Kidney (tissue), 14 donors: Measurements from ENCODE around the gene SH3PXD2A. TPM values are rescaled to one million over a fixed set of nuclear protein-coding genes. Genes with fewer than 3 reads are reported as not detected.
"Not testable (repeated sequence)": the region's sequence is repeated elsewhere in the genome, so short reads cannot be mapped to it uniquely, and the experiment has no call there.

Experiments used
- DNase-seq, 5 donors: peaks; one replicate each; pipeline ENCODE4 v3.0.0-alpha.2; 2013 to 2020
- FAIRE-seq: peaks from 2 replicates; lab custom pipeline; 2012; peaks lifted over from hg19 to GRCh38; lab: Jason Lieb, UNC
- H3K27ac ChIP-seq, 2 donors: one replicate each; pipeline ENCODE4 v1.7.0; 2013; ENCODE audit warnings: low read depth in 2 of 2, low read length in 2 of 2, inconsistent platforms in 1 of 2
- H3K27me3 ChIP-seq: one replicate; pipeline ENCODE4 v1.7.1; 2013; ENCODE audit warnings: low read length, inconsistent platforms; ENCODE audit not compliant: control insufficient read depth, insufficient read depth
- H3K36me3 ChIP-seq, 3 donors: one replicate each; pipeline versions ENCODE4 v1.7.0 to v1.7.1; 2013; ENCODE audit warnings: low read length in 3 of 3, control low read depth in 1 of 3, inconsistent platforms in 1 of 3; ENCODE audit not compliant: insufficient read depth in 3 of 3, control insufficient read depth in 2 of 3
- H3K4me1 ChIP-seq, 3 donors: one replicate each; pipeline versions ENCODE4 v1.7.0 to v1.7.1; 2013; ENCODE audit warnings: low read length in 3 of 3, inconsistent platforms in 1 of 3, low read depth in 1 of 3; ENCODE audit not compliant: control insufficient read depth in 2 of 3, insufficient read depth in 2 of 3
- H3K4me3 ChIP-seq, 3 donors: one replicate each; pipeline versions ENCODE4 v1.7.0 to v1.8.1; 2013; ENCODE audit warnings: low read length in 3 of 3, control low read depth in 1 of 3, inconsistent platforms in 1 of 3
- H3K9ac ChIP-seq, 3 donors: one replicate each; pipeline versions ENCODE4 v1.7.0 to v1.7.1; 2013; ENCODE audit warnings: low read length in 3 of 3, control low read depth in 1 of 3, inconsistent platforms in 1 of 3
- H3K9me3 ChIP-seq, 3 donors: one replicate each; pipeline versions ENCODE4 v1.7.0 to v1.7.1; 2013; ENCODE audit warnings: low read length in 3 of 3, control low read depth in 1 of 3, inconsistent platforms in 1 of 3; ENCODE audit not compliant: control insufficient read depth in 2 of 3, insufficient read depth in 1 of 3
- CTCF ChIP-seq: IDR thresholded peaks from 3 replicates; pipeline ENCODE4 v1.5.1; 2012; ENCODE audit warnings: mild to moderate bottlenecking, moderate library complexity, borderline replicate concordance; ENCODE audit not compliant: insufficient read depth; ENCODE audit errors: extremely low read depth
- intact Hi-C: fragments of 100-400 bp; cut with DNase I; formaldehyde crosslinking; loops from one replicate; pipeline ENCODE4 v1.11.1; 2022
- polyA plus RNA-seq: library from polyadenylated mRNA; stranded (reverse); fragments of 350-450 nt; fragmentation: Illumina TruSeq; extraction: RNeasy Lipid Tissue Mini Kit (QIAGEN cat#74804); gene quantifications from one replicate; pipeline ENCODE4 v1.2.3, GENCODE V29; 2014; ENCODE audit warnings: low read depth, low replicate concordance; ENCODE audit not compliant: insufficient read depth
- total RNA-seq: library from RNA; stranded (reverse); fragmentation: NEBNext Ultra II Directional; extraction: Animal tissue kit (Norgen Biotek cat#: 25700); gene quantifications from one replicate; pipeline ENCODE4 v1.2.1, GENCODE V29; 2021
- donor health status: control.
- donor health status: control.
- donor health status: control.
- donor health status: control.
- donor health status: control.
- donor health status: DM: yes; HTN: yes; CAD: no.
- donor health status: Normal renal cell carcinoma (clear cell type).

The SH3PXD2A gene
- total and polyA plus RNA-seq, 2 donors from 2014 or later, result 2.4 to 20.1 TPM

GRCh38 chr10:103637011-103637410 lies 218.4 kb downstream of the SH3PXD2A start:
- DNase-seq, result peak in 1 of 5 donors; percentile 35
- no peak for TF ChIP-seq CTCF
- no peak overlapping the region for H3K4me3 ChIP-seq
- intact Hi-C loops, result no loop called here
- H3K4me1 ChIP-seq, result peaks cover 0 to 11% (median 0%) of the 10 kb centered on the region in 3 donors
- H3K36me3 ChIP-seq, result peaks cover 0 to 4% (median 0%) of the 10 kb centered on the region in 3 donors
- no peaks in the 10 kb centered on the region for H3K27me3 ChIP-seq
- H3K27ac ChIP-seq, result no peak overlapping the region
- no peak for FAIRE-seq
- no peaks in the 10 kb centered on the region for H3K9me3 ChIP-seq
- no peak overlapping the region for H3K9ac ChIP-seq

- Histone ChIP-seq H3K27me3 (no peaks in the 10 kb centered on the region), H3K9ac (no peak overlapping the region), H3K4me1 (peaks cover 0 to 11% (median 0%) of the 10 kb centered on the region in 3 donors), H3K4me3 (no peak overlapping the region), H3K36me3 (peaks cover 0 to 4% (median 0%) of the 10 kb centered on the region in 3 donors), H3K9me3 (no peaks in the 10 kb centered on the region), H3K27ac (no peak overlapping the region)
- DNase-seq (peak in 3 of 5 donors; percentile 19 to 81 (median 79)), FAIRE-seq (no peak)
- intact Hi-C loops, result no loop called here
- no peak for TF ChIP-seq CTCF
These were observed 218.9 kb downstream of the SH3PXD2A start for GRCh38 chr10:103636492-103636891.

- intact Hi-C loops, result no loop called here
- no peak overlapping the region for H3K9ac ChIP-seq
- no peak for TF ChIP-seq CTCF
- H3K36me3 ChIP-seq, result peaks cover 0 to 4% (median 0%) of the 10 kb centered on the region in 3 donors
- no peak overlapping the region for H3K27ac ChIP-seq
- H3K4me3 ChIP-seq, result no peak overlapping the region
- DNase-seq, result no peak
- FAIRE-seq, result no peak
- no peaks in the 10 kb centered on the region for H3K9me3 ChIP-seq
- H3K27me3 ChIP-seq, result no peaks in the 10 kb centered on the region
- peaks cover 0 to 11% (median 0%) of the 10 kb centered on the region in 3 donors for H3K4me1 ChIP-seq
These were observed 219.8 kb downstream of the SH3PXD2A start for GRCh38 chr10:103635580-103635979.

- no peaks in the 10 kb centered on the region for H3K9me3 ChIP-seq
- H3K4me3 ChIP-seq, result no peak overlapping the region
- no peak for TF ChIP-seq CTCF
- DNase-seq (no peak), FAIRE-seq (no peak)
- no peaks in the 10 kb centered on the region for H3K27me3 ChIP-seq
- intact Hi-C loops, result no loop called here
- peaks cover 0 to 12% (median 0%) of the 10 kb centered on the region in 3 donors for H3K4me1 ChIP-seq
- peaks cover 0 to 4% (median 0%) of the 10 kb centered on the region in 3 donors for H3K36me3 ChIP-seq
- no peak overlapping the region for H3K9ac ChIP-seq
- H3K27ac ChIP-seq, result no peak overlapping the region
These were observed 221.5 kb downstream of the SH3PXD2A start for GRCh38 chr10:103633846-103634245.

GRCh38 chr10:103632871-103633270 lies 222.5 kb downstream of the SH3PXD2A start:
- H3K27me3 ChIP-seq, H3K4me3 ChIP-seq, H3K9ac ChIP-seq, H3K4me1 ChIP-seq, H3K36me3 ChIP-seq, intact Hi-C loops, H3K27ac ChIP-seq, DNase-seq, FAIRE-seq, H3K9me3 ChIP-seq: not testable (repeated sequence)
